Activated naive CD8-positive, alpha-beta T cell treated with anti-CD3 and anti-CD28 coated beads, Interleukin-2, amount 50 U/mL, for 16 hours (primary cell): ENCODE data around the gene MGMT.

Experiments
- DNase-seq: peaks from one replicate; pipeline ENCODE4 v3.0.0-alpha.2; 2020; ENCODE audit warnings: low read depth, low spot score

MGMT gene

GRCh38 chr10:129621693-129622092 is 154.7 kb downstream of the MGMT start:
- no peak for DNase-seq

GRCh38 chr10:129622291-129622690 is 155.2 kb downstream of the MGMT start:
- no peak for DNase-seq

GRCh38 chr10:129622736-129623135 is 155.7 kb downstream of the MGMT start:
- no peak for DNase-seq

DNA sequence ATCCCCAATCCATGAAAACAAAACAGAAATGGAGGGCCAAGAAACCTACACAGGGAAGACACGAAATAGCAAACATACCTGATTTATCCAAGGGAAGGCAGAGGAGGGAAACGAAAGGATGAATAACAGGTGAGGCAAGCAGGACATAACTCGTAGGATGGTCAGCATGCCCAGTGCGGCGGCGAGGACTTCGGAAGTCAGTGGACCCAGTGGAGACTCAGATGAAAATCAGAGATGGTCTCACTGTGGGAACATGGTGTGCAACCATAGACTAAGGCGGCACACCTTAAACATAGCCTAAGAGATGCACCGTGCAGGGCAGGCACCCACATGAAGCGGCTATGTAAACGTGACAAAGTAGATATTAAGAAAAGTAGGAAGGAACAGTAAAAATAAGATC is 157.5 kb downstream of the MGMT start:
- no peak for DNase-seq

DNA sequence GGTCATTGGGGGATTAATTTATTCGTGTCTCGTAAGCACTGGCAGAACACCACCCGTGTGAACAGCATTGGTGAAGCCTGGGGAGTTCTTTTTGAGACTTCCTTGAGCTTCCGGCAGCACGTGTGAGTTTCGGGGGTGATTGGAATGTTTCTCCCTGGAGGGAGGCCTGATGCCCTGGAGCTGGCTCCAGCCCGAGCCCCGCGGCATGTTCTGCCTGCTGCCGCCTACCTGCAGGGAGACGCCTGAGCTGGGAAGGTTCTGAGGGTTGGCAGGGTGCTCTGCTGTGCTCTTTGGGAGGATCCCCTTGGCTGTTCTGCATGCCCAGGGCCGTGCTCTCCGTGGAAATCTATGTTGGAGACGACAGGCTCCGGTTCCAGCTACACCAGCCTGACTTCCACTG is 159.3 kb downstream of the MGMT start:
- DNase-seq, result no peak

GRCh38 chr10:129626796-129627435 is 159.9 kb downstream of the MGMT start:
- DNase-seq, result no peak

DNA sequence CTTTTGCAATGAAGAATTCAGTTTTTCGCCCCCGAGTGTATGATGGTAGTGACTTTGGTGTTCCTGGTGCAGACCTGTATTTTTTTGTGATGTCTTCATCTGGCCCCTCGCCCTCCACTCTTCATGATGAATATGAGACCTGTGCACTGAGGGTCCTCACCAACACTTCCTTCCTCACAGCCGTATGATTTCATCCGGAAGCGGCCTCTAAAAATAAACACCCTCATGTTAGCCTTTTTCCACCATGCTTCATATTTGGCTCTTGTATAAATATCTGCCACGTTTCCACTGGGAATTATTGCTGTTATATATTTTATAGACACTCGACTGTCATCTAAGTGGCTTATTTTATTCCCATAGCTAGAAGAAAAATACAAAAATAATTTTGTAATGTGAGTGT is 160.4 kb downstream of the MGMT start:
- no peak for DNase-seq

- no peak for DNase-seq
Measured at GRCh38 chr10:129628823-129629222, 161.8 kb downstream of the MGMT start.

- DNase-seq, result no peak
Measured at GRCh38 chr10:129629911-129630310, 162.9 kb downstream of the MGMT start.

DNA sequence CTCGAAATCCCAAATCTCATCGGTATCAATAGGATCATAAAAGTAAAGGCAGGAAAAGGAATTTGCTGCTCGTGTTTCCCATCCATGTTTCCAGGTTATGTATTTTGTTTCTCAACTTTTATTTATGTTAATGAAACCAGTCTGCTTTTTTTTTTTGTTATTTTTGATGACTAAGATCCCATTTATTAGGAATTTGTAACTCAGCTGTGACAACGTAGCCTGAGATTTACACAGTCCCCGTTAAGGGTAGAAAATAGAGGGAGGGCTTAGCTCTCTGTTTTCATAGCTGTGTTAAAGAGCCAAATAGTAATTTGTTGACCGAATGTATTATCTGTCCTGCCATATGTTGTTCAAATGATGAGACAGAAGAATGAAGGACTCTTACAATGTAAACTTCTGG is 164.0 kb downstream of the MGMT start:
- no peak for DNase-seq

GRCh38 chr10:129631870-129632623 is 165.0 kb downstream of the MGMT start:
- DNase-seq, result no peak

GRCh38 chr10:129637010-129637409 is 170.0 kb downstream of the MGMT start:
- DNase-seq, result no peak

- DNase-seq, result no peak
Measured at GRCh38 chr10:129637846-129638245, 170.8 kb downstream of the MGMT start.

DNA sequence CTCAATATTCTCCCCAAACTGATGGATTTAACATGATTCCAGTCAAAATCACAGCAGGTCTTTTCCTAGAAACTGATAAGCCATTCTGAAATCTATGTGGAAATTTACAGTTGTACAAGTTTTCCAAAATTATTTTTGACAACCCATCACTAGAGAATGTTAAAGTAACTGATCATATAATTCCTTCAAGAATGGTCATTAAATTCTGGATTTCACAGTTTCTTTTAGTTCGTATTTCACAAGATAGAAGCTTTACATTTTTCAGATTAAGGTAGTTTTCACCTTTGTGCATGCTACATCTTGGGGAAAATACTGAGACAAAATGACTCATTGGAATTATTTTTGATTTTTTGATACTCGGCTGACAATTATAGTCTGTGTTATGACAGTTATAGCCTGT is 174.3 kb downstream of the MGMT start:
- DNase-seq, result no peak

GRCh38 chr10:129641982-129642381 is 174.9 kb downstream of the MGMT start:
- no peak for DNase-seq

GRCh38 chr10:129642427-129642826 is 175.4 kb downstream of the MGMT start:
- DNase-seq, result no peak

GRCh38 chr10:129643266-129643665 is 176.2 kb downstream of the MGMT start:
- DNase-seq, result no peak

GRCh38 chr10:129645487-129645886 is 178.4 kb downstream of the MGMT start:
- DNase-seq, result no peak

- no peak for DNase-seq
Measured at GRCh38 chr10:129646973-129647372, 179.9 kb downstream of the MGMT start.

GRCh38 chr10:129647590-129647989 is 180.5 kb downstream of the MGMT start:
- DNase-seq, result no peak

GRCh38 chr10:129648856-129649255 is 181.8 kb downstream of the MGMT start:
- DNase-seq, result no peak

GRCh38 chr10:129652021-129652420 is 185.0 kb downstream of the MGMT start:
- DNase-seq, result no peak

DNA sequence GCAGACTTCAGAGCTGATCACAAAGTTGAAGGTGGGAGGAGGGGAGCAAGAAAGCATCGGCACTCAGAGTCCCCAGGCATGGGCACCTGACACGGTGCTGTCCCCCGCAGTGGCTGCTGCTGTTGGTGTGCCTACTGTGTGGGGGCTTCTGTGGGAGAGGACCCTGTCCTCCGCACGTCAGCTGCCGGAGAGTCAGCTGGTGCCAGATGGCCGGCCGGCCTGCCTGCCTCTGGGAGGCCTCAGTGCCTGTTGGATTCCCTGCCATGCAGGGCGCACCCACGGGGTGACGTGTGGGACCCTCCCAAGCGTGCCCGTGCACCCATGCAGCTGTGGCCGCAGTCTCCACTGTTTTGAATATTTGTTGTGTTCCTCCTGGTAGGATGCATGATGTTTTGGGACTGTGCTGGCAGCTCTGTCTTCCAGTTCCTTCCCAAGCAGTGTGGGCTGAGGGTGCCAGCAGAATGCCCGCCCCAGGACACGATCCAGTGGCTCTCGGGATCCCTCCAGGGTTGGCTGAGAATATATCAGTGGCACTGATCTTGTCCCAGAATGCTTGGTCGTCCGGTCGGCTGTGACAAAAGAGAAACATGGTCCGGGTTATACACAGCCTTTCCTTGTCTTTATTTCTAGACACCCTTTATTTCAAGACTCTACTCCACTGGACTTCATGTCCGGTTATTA is 185.6 kb downstream of the MGMT start:
- DNase-seq, result no peak
